ENCODE data around the gene RPL39. TPM values are rescaled to one million over a fixed set of nuclear protein-coding genes. Genes with fewer than 3 reads are reported as not detected.
"Not testable (repeated sequence)": the region's sequence is repeated elsewhere in the genome, so short reads cannot be mapped to it uniquely, and the experiment has no call there.

RPL39 gene
- total and polyA plus RNA-seq, 2 of the 8 experiments (the other 6 are each of a cell fraction or from before 2014, with no cell fraction given), result 1,942 to 2,394 TPM

DNA sequence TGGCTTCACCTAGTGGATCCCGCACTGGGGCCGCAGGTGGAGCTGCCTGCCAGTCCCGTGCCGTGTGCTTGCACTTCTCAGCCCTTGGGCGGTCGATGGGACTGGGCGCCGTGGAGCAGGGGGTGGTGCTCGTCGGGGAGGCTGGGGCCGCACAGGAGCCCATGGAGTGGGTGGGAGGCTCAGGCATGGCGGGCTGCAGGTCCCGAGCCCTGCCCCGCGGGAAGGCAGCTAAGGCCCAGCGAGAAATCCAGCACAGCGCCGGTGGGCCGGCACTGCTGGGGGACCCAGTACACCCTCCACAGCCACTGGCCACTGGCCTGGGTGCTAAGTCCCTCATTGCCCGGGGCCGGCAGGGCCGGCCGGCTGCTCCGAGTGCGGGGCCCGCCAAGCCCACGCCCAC is 40.7 kb downstream of the RPL39 start:
- DNase-seq (ENCODE audit: low read depth in 1 of 2, low spot score in 2 of 2); H3K18ac ChIP-seq (ENCODE audit: extremely low read depth, low read length); H4K20me1 ChIP-seq (replicated peaks in 1 of 2; ENCODE audit: control insufficient read depth in 1 of 2, insufficient read depth in 2 of 2, low read length in 2 of 2); H2BK12ac ChIP-seq (ENCODE audit: low read depth, low read length); H3K56ac ChIP-seq (replicated peaks; ENCODE audit: insufficient read length, low read depth, low read length); H3K27ac ChIP-seq (ENCODE audit: low read depth, low read length); H3K79me2 ChIP-seq (ENCODE audit: control insufficient read depth in 1 of 2, insufficient read depth in 2 of 2, low read length in 2 of 2); H2AK5ac ChIP-seq (ENCODE audit: low read depth, low read length); H2BK5ac ChIP-seq (ENCODE audit: low read depth, low read length); H3K4ac ChIP-seq (replicated peaks; ENCODE audit: insufficient read length, low read depth, low read length); H2BK20ac ChIP-seq (ENCODE audit: low read length); H3K4me3 ChIP-seq (ENCODE audit: extremely low read depth in 1 of 4, insufficient read depth in 2 of 4, low read depth in 3 of 4, low read length in 4 of 4); H3K4me1 ChIP-seq (replicated peaks in 1 of 4; ENCODE audit: control insufficient read depth in 3 of 4, insufficient read depth in 4 of 4, low read length in 3 of 4); H3K23ac ChIP-seq (ENCODE audit: insufficient read length); H4K8ac ChIP-seq (ENCODE audit: extremely low read depth, insufficient read depth, low read length); H3K23me2 ChIP-seq (ENCODE audit: low read depth, low read length); H2BK15ac ChIP-seq (ENCODE audit: low read length); FAIRE-seq; H3K14ac ChIP-seq (ENCODE audit: insufficient read length); H3K36me3 ChIP-seq (ENCODE audit: control insufficient read depth in 2 of 4, insufficient read depth in 4 of 4, low read length in 3 of 4); H4K5ac ChIP-seq (ENCODE audit: insufficient read length, low read depth, low read length); H4K91ac ChIP-seq (replicated peaks; ENCODE audit: insufficient read length, low read length); H3K4me2 ChIP-seq (ENCODE audit: insufficient read depth in 1 of 2, low read depth in 2 of 2, low read length in 2 of 2); H2AFZ ChIP-seq (ENCODE audit: low read length); H3K27me3 ChIP-seq (replicated peaks in 1 of 4; ENCODE audit: control insufficient read depth in 3 of 4, extremely low read depth in 1 of 4, insufficient read depth in 3 of 4, low read length in 3 of 4); H3K79me1 ChIP-seq (ENCODE audit: low read depth, low read length); H3K9me3 ChIP-seq (ENCODE audit: insufficient read depth in 2 of 2, low read depth in 1 of 2, low read length in 1 of 2); H3K9ac ChIP-seq (replicated peaks in 1 of 4; ENCODE audit: extremely low read depth in 1 of 4, low read depth in 3 of 4, low read length in 3 of 4); H2BK120ac ChIP-seq (replicated peaks; ENCODE audit: low read depth, low read length): not testable (repeated sequence)
- no CpG with 5 or more reads among the region's 27 CpGs for WGBS, 2 experiments (ENCODE audit: extremely low coverage in 1 of 2, insufficient coverage in 1 of 2, insufficient read length in 1 of 2, insufficient replicate concordance in 2 of 2, low coverage in 1 of 2, low lambda C conversion rate in 2 of 2, missing lambda C conversion rate in 1 of 2)
- ChIA-PET CTCF (ENCODE audit: partially characterized antibody) (interaction anchor here (2.1 to 3.3 kb wide), 2 partner anchors 21 to 52 kb away, joined by 6 to 18 read pairs; no protein-coding TSS in a partner anchor), POLR2A (ENCODE audit: partially characterized antibody) (interaction anchor here (1.9 kb wide), 1 partner anchor 9 kb away, joined by 4 read pairs; no protein-coding TSS in a partner anchor)

DNA sequence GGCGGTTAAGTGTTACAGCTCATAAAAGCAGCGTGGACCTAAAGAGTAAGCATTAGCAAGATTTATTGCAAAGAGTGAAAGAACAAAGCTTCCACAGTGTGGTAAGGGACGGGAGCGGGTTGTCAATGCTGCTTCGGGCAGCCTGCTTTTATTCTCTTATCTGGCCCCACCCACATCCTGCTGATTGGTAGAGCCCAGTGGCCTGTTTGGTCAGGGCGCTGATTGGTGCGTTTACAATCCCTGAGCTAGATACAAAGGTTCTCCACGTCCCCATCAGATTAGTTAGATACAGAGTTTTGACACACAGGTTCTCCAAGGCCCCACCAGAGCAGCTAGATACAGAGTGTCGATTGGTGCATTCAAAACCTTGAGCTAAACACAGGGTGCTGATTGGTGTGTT is 41.3 kb downstream of the RPL39 start:
- not testable (repeated sequence) for H4K8ac ChIP-seq (ENCODE audit: extremely low read depth, insufficient read depth, low read length); H3K27me3 ChIP-seq (replicated peaks in 1 of 4; ENCODE audit: control insufficient read depth in 3 of 4, extremely low read depth in 1 of 4, insufficient read depth in 3 of 4, low read length in 3 of 4); H2BK20ac ChIP-seq (ENCODE audit: low read length); H3K4me2 ChIP-seq (ENCODE audit: insufficient read depth in 1 of 2, low read depth in 2 of 2, low read length in 2 of 2); H2BK15ac ChIP-seq (ENCODE audit: low read length); DNase-seq (ENCODE audit: low read depth in 1 of 2, low spot score in 2 of 2); H2BK12ac ChIP-seq (ENCODE audit: low read depth, low read length); H3K36me3 ChIP-seq (ENCODE audit: control insufficient read depth in 2 of 4, insufficient read depth in 4 of 4, low read length in 3 of 4); H3K27ac ChIP-seq (ENCODE audit: low read depth, low read length); H3K79me2 ChIP-seq (ENCODE audit: control insufficient read depth in 1 of 2, insufficient read depth in 2 of 2, low read length in 2 of 2); H3K4me3 ChIP-seq (ENCODE audit: extremely low read depth in 1 of 4, insufficient read depth in 2 of 4, low read depth in 3 of 4, low read length in 4 of 4); H2AK5ac ChIP-seq (ENCODE audit: low read depth, low read length); H3K23ac ChIP-seq (ENCODE audit: insufficient read length); H4K20me1 ChIP-seq (replicated peaks in 1 of 2; ENCODE audit: control insufficient read depth in 1 of 2, insufficient read depth in 2 of 2, low read length in 2 of 2); H2BK120ac ChIP-seq (replicated peaks; ENCODE audit: low read depth, low read length); H3K9me3 ChIP-seq (ENCODE audit: insufficient read depth in 2 of 2, low read depth in 1 of 2, low read length in 1 of 2); H4K5ac ChIP-seq (ENCODE audit: insufficient read length, low read depth, low read length); FAIRE-seq; H2BK5ac ChIP-seq (ENCODE audit: low read depth, low read length); H3K9ac ChIP-seq (replicated peaks in 1 of 4; ENCODE audit: extremely low read depth in 1 of 4, low read depth in 3 of 4, low read length in 3 of 4); H3K23me2 ChIP-seq (ENCODE audit: low read depth, low read length); H3K56ac ChIP-seq (replicated peaks; ENCODE audit: insufficient read length, low read depth, low read length); H3K4ac ChIP-seq (replicated peaks; ENCODE audit: insufficient read length, low read depth, low read length); H3K79me1 ChIP-seq (ENCODE audit: low read depth, low read length); H3K14ac ChIP-seq (ENCODE audit: insufficient read length); H2AFZ ChIP-seq (ENCODE audit: low read length); H4K91ac ChIP-seq (replicated peaks; ENCODE audit: insufficient read length, low read length); H3K4me1 ChIP-seq (replicated peaks in 1 of 4; ENCODE audit: control insufficient read depth in 3 of 4, insufficient read depth in 4 of 4, low read length in 3 of 4); H3K18ac ChIP-seq (ENCODE audit: extremely low read depth, low read length)
- ChIA-PET CTCF (ENCODE audit: partially characterized antibody) (interaction anchor here (1.3 to 3.3 kb wide), 4 partner anchors 12 to 51 kb away, joined by 3 to 18 read pairs (median 5); no protein-coding TSS in a partner anchor), POLR2A (ENCODE audit: partially characterized antibody) (interaction anchor here (1.1 to 1.9 kb wide), 2 partner anchors 9 to 21 kb away, joined by 4 read pairs; no protein-coding TSS in a partner anchor)
- 96% methylated on average over 6 of the region's 9 CpGs; no CpG with 5 or more reads in 1 of the 2 experiments for WGBS, 2 experiments (ENCODE audit: extremely low coverage in 1 of 2, insufficient coverage in 1 of 2, insufficient read length in 1 of 2, insufficient replicate concordance in 2 of 2, low coverage in 1 of 2, low lambda C conversion rate in 2 of 2, missing lambda C conversion rate in 1 of 2)
